Measurements from ENCODE around the gene ABCA12.
A peak's percentile ranks its signal among the peaks of the same experiment; 100 is the strongest.

Gene ABCA12

GRCh38 chr2:215119847-215120246, 18.6 kb downstream of the ABCA12 start:
- no peak for DNase-seq (ENCODE audit: low spot score)

- no peak for DNase-seq (ENCODE audit: low spot score)
Observed at GRCh38 chr2:215110918-215111317, 27.5 kb downstream of the ABCA12 start.

- DNase-seq (ENCODE audit: low spot score), result no peak
Observed at GRCh38 chr2:215107216-215108056, 31.0 kb downstream of the ABCA12 start.

GRCh38 chr2:215105607-215106354, 32.6 kb downstream of the ABCA12 start:
- no peak for DNase-seq (ENCODE audit: low spot score)

- DNase-seq (ENCODE audit: low spot score), result no peak
Observed at GRCh38 chr2:215104226-215104625, 34.2 kb downstream of the ABCA12 start.

- DNase-seq (ENCODE audit: low spot score), result no peak
Observed at GRCh38 chr2:215098875-215099274, 39.6 kb downstream of the ABCA12 start.

GRCh38 chr2:215084080-215084479, 54.3 kb downstream of the ABCA12 start:
- DNase-seq (ENCODE audit: low spot score), result no peak

- DNase-seq (ENCODE audit: low spot score), result no peak
Observed at GRCh38 chr2:215083146-215083545, 55.3 kb downstream of the ABCA12 start.

GRCh38 chr2:215082446-215082845, 56.0 kb downstream of the ABCA12 start:
- no peak for DNase-seq (ENCODE audit: low spot score)

- DNase-seq (ENCODE audit: low spot score), result no peak
Observed at GRCh38 chr2:215080545-215080944, 57.9 kb downstream of the ABCA12 start.

- DNase-seq (ENCODE audit: low spot score), result no peak
Observed at GRCh38 chr2:215071676-215072075, 66.8 kb downstream of the ABCA12 start.

- no peak for DNase-seq (ENCODE audit: low spot score)
Observed at GRCh38 chr2:215068399-215068798, 70.0 kb downstream of the ABCA12 start.

GRCh38 chr2:215066124-215066523, 72.3 kb downstream of the ABCA12 start:
- no peak for DNase-seq (ENCODE audit: low spot score)

- DNase-seq (ENCODE audit: low spot score), result no peak
Observed at GRCh38 chr2:215063526-215063925, 74.9 kb downstream of the ABCA12 start.

GRCh38 chr2:215060861-215061536, 77.4 kb downstream of the ABCA12 start:
- DNase-seq (ENCODE audit: low spot score), result peak; percentile 14

GRCh38 chr2:215059724-215060123, 78.7 kb downstream of the ABCA12 start:
- peak; percentile 12 for DNase-seq (ENCODE audit: low spot score)

- no peak for DNase-seq (ENCODE audit: low spot score)
Observed at GRCh38 chr2:215055891-215056290, 82.5 kb downstream of the ABCA12 start.

GRCh38 chr2:215052810-215053209, 85.6 kb downstream of the ABCA12 start:
- DNase-seq (ENCODE audit: low spot score), result no peak

GRCh38 chr2:215052404-215052803, 86.0 kb downstream of the ABCA12 start:
- no peak for DNase-seq (ENCODE audit: low spot score)

- DNase-seq (ENCODE audit: low spot score), result no peak
Observed at GRCh38 chr2:215049341-215049740, 89.1 kb downstream of the ABCA12 start.

GRCh38 chr2:215038421-215038820, 100.0 kb downstream of the ABCA12 start:
- DNase-seq (ENCODE audit: low spot score), result no peak

GRCh38 chr2:215036314-215036713, 102.1 kb downstream of the ABCA12 start:
- no peak for DNase-seq (ENCODE audit: low spot score)

GRCh38 chr2:215034154-215034553, 104.3 kb downstream of the ABCA12 start:
- DNase-seq (ENCODE audit: low spot score), result no peak
